GM12878 (cell line): ENCODE results near the gene TSPYL2.

Source experiments
- CTCF ChIP-seq, 3 experiments: IDR thresholded peaks in 2 of 3; conservative IDR thresholded peaks in 1 of 3; 2 replicates each; pipeline ENCODE4 v1.5.1; 2011; ENCODE audit warnings: low read depth in 3 of 3, low read length in 3 of 3, mild to moderate bottlenecking in 3 of 3, control low read depth in 2 of 3, moderate library complexity in 2 of 3, inconsistent platforms in 1 of 3, mixed read lengths in 1 of 3; ENCODE audit not compliant: control insufficient read depth in 2 of 3, insufficient read depth in 1 of 3; ENCODE audit errors: extremely low read depth in 1 of 3
- EP300 ChIP-seq, 2 experiments: fragments of 150-350 bp in 1 of 2; IDR thresholded peaks; 2 replicates each; pipeline ENCODE4 v1.6.1; 2011 to 2012; ENCODE audit warnings: low read depth in 2 of 2, low read length in 2 of 2, borderline replicate concordance in 1 of 2, improper control_type of control experiment in 1 of 2, inconsistent platforms in 1 of 2; ENCODE audit not compliant: control insufficient read depth in 1 of 2
- RFX5 ChIP-seq: IDR thresholded peaks from 2 replicates; pipeline ENCODE4 v1.6.1; 2011; ENCODE audit warnings: low read depth, low read length, improper control_type of control experiment

GRCh38 chrX:53056292-53056691 is 25.9 kb upstream of the TSPYL2 start:
- TF ChIP-seq RFX5 (no peak), EP300 (IDR thresholded peaks at IDR 0.05; ENCODE audit: borderline replicate concordance in 1 of 2, control insufficient read depth in 1 of 2, low read depth in 2 of 2, low read length in 2 of 2) (no peak), CTCF (IDR thresholded peaks at IDR 0.05 in 2 of 3, conservative IDR thresholded peaks at IDR 0.05 in 1 of 3; ENCODE audit: control insufficient read depth in 2 of 3, extremely low read depth in 1 of 3, insufficient read depth in 1 of 3, low read depth in 3 of 3, low read length in 3 of 3) (no peak)
